Measurements from ENCODE around the gene GSDME. TPM values are rescaled to one million over a fixed set of nuclear protein-coding genes. Genes with fewer than 3 reads are reported as not detected.

GSDME gene
- total RNA-seq, 4 donors from 2014 or later: 3.1 to 5.2 (median 3.9) TPM

GRCh38 chr7:24660546-24660945 is 96.7 kb downstream of the GSDME start:
- TF ChIP-seq, protein P1, sequence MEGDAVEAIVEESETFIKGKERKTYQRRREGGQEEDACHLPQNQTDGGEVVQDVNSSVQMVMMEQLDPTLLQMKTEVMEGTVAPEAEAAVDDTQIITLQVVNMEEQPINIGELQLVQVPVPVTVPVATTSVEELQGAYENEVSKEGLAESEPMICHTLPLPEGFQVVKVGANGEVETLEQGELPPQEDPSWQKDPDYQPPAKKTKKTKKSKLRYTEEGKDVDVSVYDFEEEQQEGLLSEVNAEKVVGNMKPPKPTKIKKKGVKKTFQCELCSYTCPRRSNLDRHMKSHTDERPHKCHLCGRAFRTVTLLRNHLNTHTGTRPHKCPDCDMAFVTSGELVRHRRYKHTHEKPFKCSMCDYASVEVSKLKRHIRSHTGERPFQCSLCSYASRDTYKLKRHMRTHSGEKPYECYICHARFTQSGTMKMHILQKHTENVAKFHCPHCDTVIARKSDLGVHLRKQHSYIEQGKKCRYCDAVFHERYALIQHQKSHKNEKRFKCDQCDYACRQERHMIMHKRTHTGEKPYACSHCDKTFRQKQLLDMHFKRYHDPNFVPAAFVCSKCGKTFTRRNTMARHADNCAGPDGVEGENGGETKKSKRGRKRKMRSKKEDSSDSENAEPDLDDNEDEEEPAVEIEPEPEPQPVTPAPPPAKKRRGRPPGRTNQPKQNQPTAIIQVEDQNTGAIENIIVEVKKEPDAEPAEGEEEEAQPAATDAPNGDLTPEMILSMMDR (IDR thresholded peaks at IDR 0.05 in 4 of 5, conservative IDR thresholded peaks at IDR 0.05 in 1 of 5): no peak
- TF ChIP-seq POLR2A (IDR thresholded peaks at IDR 0.05): no peak
- no peak for ATAC-seq
- H3K27ac ChIP-seq: no peak overlapping the region
- no peaks in the 10 kb centered on the region for H3K9me3 ChIP-seq
- intact Hi-C loops (cut with DNase I; ENCODE audit: low total_unique reads) (no loop called here), in situ Hi-C loops (cut with MboI; ENCODE audit: low sequenced_read_pairs in 4 of 4) (loop anchor here (10.0 to 25.0 kb wide), 8 partner anchors 86 to 1098 kb away; partner anchors contain the start of genes NPY (in 1 of the 4), PALS2 (in 1 of the 4) and STK31 (in 1 of the 4))
- DNase-seq: no peak
- H3K27me3 ChIP-seq: no peaks in the 10 kb centered on the region
- H3K4me3 ChIP-seq: no peak overlapping the region
- H3K4me1 ChIP-seq: no peaks in the 10 kb centered on the region
- no peaks in the 10 kb centered on the region for H3K36me3 ChIP-seq

DNA sequence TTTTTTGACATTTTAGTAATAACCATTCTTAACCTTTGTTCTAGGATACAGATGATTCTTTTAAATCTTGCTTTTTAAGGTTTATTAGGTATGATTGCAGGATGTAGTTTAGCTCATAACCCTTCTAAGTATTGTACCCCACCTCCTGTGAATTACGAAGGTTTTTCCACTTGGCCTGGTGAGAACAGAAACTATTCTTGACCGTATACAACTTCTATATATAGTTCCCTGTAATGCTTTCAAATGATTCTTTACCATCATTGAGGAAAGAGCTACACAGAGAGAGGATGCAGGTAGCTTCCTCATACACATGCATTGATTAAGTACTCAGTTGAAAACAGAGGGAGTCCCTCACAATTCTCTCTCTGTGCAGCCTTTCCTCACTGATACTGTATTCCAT is 97.8 kb downstream of the GSDME start:
- Histone ChIP-seq H3K27ac (no peak overlapping the region), H3K27me3 (no peaks in the 10 kb centered on the region), H3K36me3 (no peaks in the 10 kb centered on the region), H3K4me1 (no peaks in the 10 kb centered on the region), H3K4me3 (no peak overlapping the region), H3K9me3 (no peaks in the 10 kb centered on the region)
- no peak for DNase-seq
- no peak for ATAC-seq
- in situ Hi-C loops (cut with MboI; ENCODE audit: low sequenced_read_pairs in 4 of 4): loop anchor here (25.0 kb wide), 5 partner anchors 247 to 1097 kb away; partner anchors contain the start of genes NPY (in 1 of the 4) and STK31 (in 1 of the 4)
- TF ChIP-seq POLR2A (IDR thresholded peaks at IDR 0.05): no peak
- TF ChIP-seq, protein P1 (IDR thresholded peaks at IDR 0.05 in 4 of 5, conservative IDR thresholded peaks at IDR 0.05 in 1 of 5): no peak
- intact Hi-C loops (cut with DNase I; ENCODE audit: low total_unique reads): no loop called here

DNA sequence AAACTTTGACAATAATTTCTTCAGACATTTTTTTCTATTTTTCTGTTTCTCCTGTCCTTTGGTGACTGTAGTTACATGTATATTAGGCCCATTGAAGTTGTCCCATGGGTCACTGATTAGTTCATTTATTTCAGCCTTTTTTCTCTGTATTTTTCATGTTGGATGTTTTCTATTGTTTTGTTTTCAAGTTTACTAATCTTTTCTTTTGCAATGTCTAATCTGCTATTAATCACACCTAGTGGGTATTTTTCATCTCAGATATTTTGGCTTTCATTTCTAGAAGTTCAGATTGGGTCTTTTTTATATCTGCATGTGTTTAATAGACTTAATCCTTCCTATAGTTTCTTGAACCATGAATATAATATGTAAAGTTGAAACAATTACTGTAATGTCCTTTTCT is 99.3 kb downstream of the GSDME start:
- in situ Hi-C loops (cut with MboI; ENCODE audit: low sequenced_read_pairs in 4 of 4) (loop anchor here (25.0 kb wide), 5 partner anchors 246 to 1096 kb away; partner anchors contain the start of genes NPY (in 1 of the 4) and STK31 (in 1 of the 4)), intact Hi-C loops (cut with DNase I; ENCODE audit: low total_unique reads) (no loop called here)
- H3K27ac ChIP-seq: no peak overlapping the region
- H3K9me3 ChIP-seq: no peaks in the 10 kb centered on the region
- TF ChIP-seq, protein P1 (IDR thresholded peaks at IDR 0.05 in 4 of 5, conservative IDR thresholded peaks at IDR 0.05 in 1 of 5): no peak
- TF ChIP-seq POLR2A (IDR thresholded peaks at IDR 0.05): no peak
- peaks cover 0 to 2% of the 10 kb centered on the region in 2 donors for H3K4me1 ChIP-seq
- H3K36me3 ChIP-seq: no peaks in the 10 kb centered on the region
- H3K4me3 ChIP-seq: no peak overlapping the region
- no peaks in the 10 kb centered on the region for H3K27me3 ChIP-seq
- ATAC-seq: no peak
- DNase-seq: no peak

DNA sequence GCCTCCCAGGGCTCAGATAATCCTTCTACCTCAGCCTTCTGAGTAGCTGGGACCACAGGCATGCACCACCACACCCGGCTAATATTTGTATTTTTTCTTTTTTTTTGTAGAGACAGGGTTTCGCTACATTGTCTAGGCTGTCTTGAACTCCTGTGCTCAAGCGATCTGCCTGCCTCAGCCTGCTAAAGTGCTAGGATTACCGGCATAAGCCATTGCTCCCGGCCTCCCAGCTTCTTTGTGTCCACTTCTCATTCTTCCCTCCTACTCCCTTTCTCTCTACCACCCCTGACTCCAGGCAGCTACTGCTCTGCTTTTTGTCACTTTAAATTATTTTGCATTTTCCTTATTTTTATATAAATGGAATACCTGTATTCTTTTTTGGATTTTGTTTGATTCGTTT is 100.7 kb downstream of the GSDME start:
- no peak overlapping the region for H3K4me3 ChIP-seq
- no peak overlapping the region for H3K27ac ChIP-seq
- ATAC-seq (no peak), DNase-seq (no peak)
- no peaks in the 10 kb centered on the region for H3K36me3 ChIP-seq
- no peaks in the 10 kb centered on the region for H3K27me3 ChIP-seq
- peaks cover 0 to 7% of the 10 kb centered on the region in 2 donors for H3K4me1 ChIP-seq
- in situ Hi-C loops (cut with MboI; ENCODE audit: low sequenced_read_pairs in 4 of 4): loop anchor here (25.0 kb wide), 5 partner anchors 244 to 1094 kb away; partner anchors contain the start of genes NPY (in 1 of the 4) and STK31 (in 1 of the 4)
- intact Hi-C loops (cut with DNase I; ENCODE audit: low total_unique reads): no loop called here
- H3K9me3 ChIP-seq: no peaks in the 10 kb centered on the region
- TF ChIP-seq, protein P1 (IDR thresholded peaks at IDR 0.05 in 4 of 5, conservative IDR thresholded peaks at IDR 0.05 in 1 of 5): no peak
- TF ChIP-seq POLR2A (IDR thresholded peaks at IDR 0.05): no peak
